ENCODE results near the gene LCE2C. TPM values are rescaled to one million over a fixed set of nuclear protein-coding genes. Genes with fewer than 3 reads are reported as not detected.

LCE2C gene
- total and polyA plus RNA-seq, 2 donors = 1.7 TPM; not detected in 1

- no peaks in the 10 kb centered on the region for H3K4me1 ChIP-seq (ENCODE audit: control insufficient read depth in 2 of 2, insufficient read depth in 2 of 2, low read length in 2 of 2)
- DNase-seq (ENCODE audit: low read depth in 6 of 9, low spot score in 9 of 9) = no peak
- 62% methylated on average over 4 of the region's 4 CpGs for whole genome bisulfite sequencing
- H3K4me3 ChIP-seq (ENCODE audit: low read length in 2 of 2) = no peak within 1 kb of the TSS
- H3K27me3 ChIP-seq (ENCODE audit: control insufficient read depth in 2 of 2, insufficient read depth in 1 of 2, low read length in 1 of 2) = no peaks in the 10 kb centered on the region
- H3K9me3 ChIP-seq (ENCODE audit: control insufficient read depth in 2 of 2, insufficient read depth in 1 of 2, low read length in 1 of 2) = no peaks in the 10 kb centered on the region
- no peak within 1 kb of the TSS for H3K27ac ChIP-seq (ENCODE audit: low read depth in 1 of 2, low read length in 1 of 2)
- no peaks in the 10 kb centered on the region for H3K36me3 ChIP-seq (ENCODE audit: control insufficient read depth in 2 of 2, insufficient read depth in 2 of 2, low read length in 1 of 2)
These were observed 22.9 kb downstream of the LCE2C start, which contains the start of gene LCE2A for GRCh38 chr1:152697701-152698600. LCE2A (plus strand) TSS chr1:152698345; CDS start chr1:152698902, 557 bp downstream.

GRCh38 chr1:152699746-152700145 is 24.7 kb downstream of the LCE2C start:
- no peak for DNase-seq (ENCODE audit: low read depth in 6 of 9, low spot score in 9 of 9)
- H3K27me3 ChIP-seq (ENCODE audit: control insufficient read depth in 2 of 2, insufficient read depth in 1 of 2, low read length in 1 of 2) = no peaks in the 10 kb centered on the region
- H3K36me3 ChIP-seq (ENCODE audit: control insufficient read depth in 2 of 2, insufficient read depth in 2 of 2, low read length in 1 of 2) = no peaks in the 10 kb centered on the region
- H3K9me3 ChIP-seq (ENCODE audit: control insufficient read depth in 2 of 2, insufficient read depth in 1 of 2, low read length in 1 of 2) = no peaks in the 10 kb centered on the region
- H3K27ac ChIP-seq (ENCODE audit: low read depth in 1 of 2, low read length in 1 of 2) = no peak overlapping the region
- no peaks in the 10 kb centered on the region for H3K4me1 ChIP-seq (ENCODE audit: control insufficient read depth in 2 of 2, insufficient read depth in 2 of 2, low read length in 2 of 2)
- 91% methylated on average over 4 of the region's 4 CpGs for WGBS
- H3K4me3 ChIP-seq (ENCODE audit: low read length in 2 of 2) = no peak overlapping the region

GRCh38 chr1:152707860-152708259 is 32.8 kb downstream of the LCE2C start, which contains the start of gene LCE4A:
LCE4A (plus strand) TSS chr1:152708160; CDS start chr1:152709076, 916 bp downstream.
- Histone ChIP-seq H3K9me3 (ENCODE audit: control insufficient read depth in 2 of 2, insufficient read depth in 1 of 2, low read length in 1 of 2) (no peaks in the 10 kb centered on the region), H3K4me3 (ENCODE audit: low read length in 2 of 2) (no peak within 1 kb of the TSS)
- WGBS = 84% methylated on average over 2 of the region's 2 CpGs

GRCh38 chr1:152718238-152718637 is 43.2 kb downstream of the LCE2C start:
- no peak overlapping the region for H3K27ac ChIP-seq (ENCODE audit: low read depth in 1 of 2, low read length in 1 of 2)
- H3K9me3 ChIP-seq (ENCODE audit: control insufficient read depth in 2 of 2, insufficient read depth in 1 of 2, low read length in 1 of 2) = no peaks in the 10 kb centered on the region
- H3K27me3 ChIP-seq (ENCODE audit: control insufficient read depth in 2 of 2, insufficient read depth in 1 of 2, low read length in 1 of 2) = no peaks in the 10 kb centered on the region
- no peak for DNase-seq (ENCODE audit: low read depth in 6 of 9, low spot score in 9 of 9)
- no peak overlapping the region for H3K4me3 ChIP-seq (ENCODE audit: low read length in 2 of 2)
- no peaks in the 10 kb centered on the region for H3K4me1 ChIP-seq (ENCODE audit: control insufficient read depth in 2 of 2, insufficient read depth in 2 of 2, low read length in 2 of 2)
- H3K36me3 ChIP-seq (ENCODE audit: control insufficient read depth in 2 of 2, insufficient read depth in 2 of 2, low read length in 1 of 2) = no peaks in the 10 kb centered on the region

More at GRCh38 chr1:152707860-152708259, 32.8 kb downstream of the LCE2C start, which contains the start of gene LCE4A:
- Histone ChIP-seq H3K27me3 (ENCODE audit: control insufficient read depth in 2 of 2, insufficient read depth in 1 of 2, low read length in 1 of 2) (no peaks in the 10 kb centered on the region), H3K36me3 (ENCODE audit: control insufficient read depth in 2 of 2, insufficient read depth in 2 of 2, low read length in 1 of 2) (no peaks in the 10 kb centered on the region), H3K27ac (ENCODE audit: low read depth in 1 of 2, low read length in 1 of 2) (no peak within 1 kb of the TSS), H3K4me1 (ENCODE audit: control insufficient read depth in 2 of 2, insufficient read depth in 2 of 2, low read length in 2 of 2) (no peaks in the 10 kb centered on the region)
- DNase-seq (ENCODE audit: low read depth in 6 of 9, low spot score in 9 of 9) = no peak

GRCh38 chr1:152725261-152725660 is 50.2 kb downstream of the LCE2C start:
- no peaks in the 10 kb centered on the region for H3K9me3 ChIP-seq (ENCODE audit: control insufficient read depth in 2 of 2, insufficient read depth in 1 of 2, low read length in 1 of 2)
- no peak overlapping the region for H3K4me3 ChIP-seq (ENCODE audit: low read length in 2 of 2)
- no peaks in the 10 kb centered on the region for H3K36me3 ChIP-seq (ENCODE audit: control insufficient read depth in 2 of 2, insufficient read depth in 2 of 2, low read length in 1 of 2)
- DNase-seq (ENCODE audit: low read depth in 6 of 9, low spot score in 9 of 9) = no peak
- H3K27me3 ChIP-seq (ENCODE audit: control insufficient read depth in 2 of 2, insufficient read depth in 1 of 2, low read length in 1 of 2) = no peaks in the 10 kb centered on the region
- H3K4me1 ChIP-seq (ENCODE audit: control insufficient read depth in 2 of 2, insufficient read depth in 2 of 2, low read length in 2 of 2) = no peaks in the 10 kb centered on the region
- H3K27ac ChIP-seq (ENCODE audit: low read depth in 1 of 2, low read length in 1 of 2) = no peak overlapping the region

Other genes with a start within 250 kb of the LCE2C start
- gene LCE5A, start 164.5 kb upstream of the LCE2C start, total RNA-seq = not detected
- 0.43 TPM for gene LCE5A, start 164.5 kb upstream of the LCE2C start, polyA plus RNA-seq
- not detected for gene CRCT1, start 160.8 kb upstream of the LCE2C start, total RNA-seq
- 3.5 TPM for gene CRCT1, start 160.8 kb upstream of the LCE2C start, polyA plus RNA-seq
- gene LCE3E, start 108.5 kb upstream of the LCE2C start, total RNA-seq = not detected
- 6.2 TPM for gene LCE3E, start 108.5 kb upstream of the LCE2C start, polyA plus RNA-seq
- gene LCE3D, start 94.8 kb upstream of the LCE2C start, total RNA-seq = not detected
- 15.7 TPM for gene LCE3D, start 94.8 kb upstream of the LCE2C start, polyA plus RNA-seq
- not detected for gene LCE3C, start 75.0 kb upstream of the LCE2C start, total RNA-seq
- gene LCE3C, start 75.0 kb upstream of the LCE2C start, polyA plus RNA-seq = 0.66 TPM
- not detected for gene LCE3B, start 61.5 kb upstream of the LCE2C start, total RNA-seq
- gene LCE3B, start 61.5 kb upstream of the LCE2C start, polyA plus RNA-seq = not detected
- gene LCE3A, start 52.2 kb upstream of the LCE2C start, total RNA-seq = not detected
- not detected for gene LCE3A, start 52.2 kb upstream of the LCE2C start, polyA plus RNA-seq
- not detected for gene LCE2D, start 11.9 kb upstream of the LCE2C start, total RNA-seq
- 1.3 TPM for gene LCE2D, start 11.9 kb upstream of the LCE2C start, polyA plus RNA-seq
- 0.09 TPM for gene LCE2B, start 10.8 kb downstream of the LCE2C start, total RNA-seq
- gene LCE2B, start 10.8 kb downstream of the LCE2C start, polyA plus RNA-seq = 1.5 TPM
- not detected for gene LCE2A, start 23.1 kb downstream of the LCE2C start, total RNA-seq
- gene LCE2A, start 23.1 kb downstream of the LCE2C start, polyA plus RNA-seq = 1.3 TPM
- not detected for gene LCE4A, start 32.9 kb downstream of the LCE2C start, total RNA-seq
- not detected for gene LCE4A, start 32.9 kb downstream of the LCE2C start, polyA plus RNA-seq
- gene KPRP, start 82.7 kb downstream of the LCE2C start, total RNA-seq = not detected
- 0.21 TPM for gene KPRP, start 82.7 kb downstream of the LCE2C start, polyA plus RNA-seq
- gene LCE1F, start 99.9 kb downstream of the LCE2C start, total RNA-seq = not detected
- gene LCE1F, start 99.9 kb downstream of the LCE2C start, polyA plus RNA-seq = 0.46 TPM
- gene LCE1E, start 111.0 kb downstream of the LCE2C start, total RNA-seq = not detected
- 0.30 TPM for gene LCE1E, start 111.0 kb downstream of the LCE2C start, polyA plus RNA-seq
- not detected for gene LCE1D, start 121.4 kb downstream of the LCE2C start, total RNA-seq
- 0.27 TPM for gene LCE1D, start 121.4 kb downstream of the LCE2C start, polyA plus RNA-seq
- 0.14 TPM for gene LCE1C, start 131.4 kb downstream of the LCE2C start, total RNA-seq
- 3.0 TPM for gene LCE1C, start 131.4 kb downstream of the LCE2C start, polyA plus RNA-seq
- gene LCE1B, start 136.7 kb downstream of the LCE2C start, total RNA-seq = not detected
- 0.68 TPM for gene LCE1B, start 136.7 kb downstream of the LCE2C start, polyA plus RNA-seq
- gene LCE1A, start 152.2 kb downstream of the LCE2C start, total RNA-seq = not detected
- 1.0 TPM for gene LCE1A, start 152.2 kb downstream of the LCE2C start, polyA plus RNA-seq
- gene LCE6A, start 167.6 kb downstream of the LCE2C start, total RNA-seq = not detected
- 1.1 TPM for gene LCE6A, start 167.6 kb downstream of the LCE2C start, polyA plus RNA-seq
- gene LCE7A, start 184.7 kb downstream of the LCE2C start, total RNA-seq = not detected
- gene LCE7A, start 184.7 kb downstream of the LCE2C start, polyA plus RNA-seq = 0.32 TPM
- gene SMCP, start 203.0 kb downstream of the LCE2C start, total RNA-seq = not detected
- gene SMCP, start 203.0 kb downstream of the LCE2C start, polyA plus RNA-seq = 0.30 TPM
- gene IVL, start 233.3 kb downstream of the LCE2C start, total RNA-seq = 0.57 TPM
- gene IVL, start 233.3 kb downstream of the LCE2C start, polyA plus RNA-seq = 16.6 TPM

All from thymus (tissue), 11 donors.